Measurements from ENCODE around the gene POMGNT2.

POMGNT2 gene

GRCh38 chr3:43043793-43044192 is 62.1 kb downstream of the POMGNT2 start:
- DNase-seq (ENCODE audit: low read depth): no peak

GRCh38 chr3:43043071-43043766 is 62.7 kb downstream of the POMGNT2 start:
- DNase-seq (ENCODE audit: low read depth): no peak

DNA sequence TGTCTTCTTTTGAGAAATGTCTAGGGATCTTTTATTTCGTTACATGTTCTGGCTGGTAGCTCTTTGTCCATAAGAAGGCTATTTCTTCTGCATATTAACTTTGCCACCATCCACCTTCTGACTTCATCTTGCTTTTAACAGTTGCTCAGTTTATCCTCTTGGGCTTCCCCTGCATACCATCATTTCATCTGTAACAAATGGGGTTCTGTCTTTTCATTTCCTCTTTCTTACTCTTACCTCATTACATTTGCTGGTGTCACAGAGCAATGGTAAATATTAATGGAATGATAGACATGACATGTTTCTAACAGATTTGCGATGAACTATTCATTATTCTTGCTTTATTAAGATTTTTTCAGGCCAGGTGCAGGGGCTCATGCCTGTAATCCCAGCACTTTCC is 64.4 kb downstream of the POMGNT2 start:
- no peak for DNase-seq (ENCODE audit: low read depth)

DNA sequence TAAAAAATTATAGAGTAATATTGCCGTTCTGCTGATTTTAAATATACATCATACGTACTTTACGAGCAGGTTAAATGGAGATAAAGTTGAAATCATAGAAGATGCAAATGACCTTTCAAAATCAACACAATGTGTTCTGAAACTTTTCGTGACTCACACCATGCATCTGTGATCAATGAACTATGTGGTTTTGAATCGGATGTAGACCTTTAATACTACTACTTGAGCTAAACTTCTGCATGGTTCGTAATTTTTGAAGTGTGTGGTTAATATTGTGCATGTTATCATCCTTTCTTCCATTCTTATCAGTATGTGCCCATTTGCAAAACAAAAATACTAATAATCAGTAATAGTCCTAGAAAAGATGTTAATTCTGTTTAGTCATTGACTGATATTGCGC is 67.9 kb downstream of the POMGNT2 start:
- no peak for DNase-seq (ENCODE audit: low read depth)

- DNase-seq (ENCODE audit: low read depth): no peak
Observed at GRCh38 chr3:43036621-43037423, 69.1 kb downstream of the POMGNT2 start.

- DNase-seq (ENCODE audit: low read depth): no peak
Observed at GRCh38 chr3:43035801-43036365, 70.0 kb downstream of the POMGNT2 start.

GRCh38 chr3:43034911-43035310 is 71.0 kb downstream of the POMGNT2 start:
- DNase-seq (ENCODE audit: low read depth): no peak

DNA sequence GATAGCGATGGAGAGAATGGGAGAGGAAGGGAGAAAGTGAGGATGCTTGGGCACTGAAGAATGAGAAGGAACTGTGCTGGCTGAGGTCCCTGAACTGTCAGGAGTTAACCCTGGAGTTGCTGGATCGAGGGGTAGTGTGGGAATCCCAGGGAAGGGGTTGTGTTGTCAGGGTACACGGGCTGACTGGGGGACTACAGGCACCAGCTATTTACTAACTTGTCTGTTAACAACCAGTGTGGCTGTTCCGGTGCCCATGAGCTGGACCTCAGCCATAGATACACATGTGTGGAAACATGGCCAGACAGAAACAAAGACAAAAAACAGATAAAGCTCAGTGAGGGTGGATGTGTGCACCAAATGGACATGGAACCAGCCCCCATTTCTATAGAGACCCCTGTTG is 71.7 kb downstream of the POMGNT2 start:
- no peak for DNase-seq (ENCODE audit: low read depth)

GRCh38 chr3:43032646-43033628 is 72.9 kb downstream of the POMGNT2 start:
- DNase-seq (ENCODE audit: low read depth): no peak

DNA sequence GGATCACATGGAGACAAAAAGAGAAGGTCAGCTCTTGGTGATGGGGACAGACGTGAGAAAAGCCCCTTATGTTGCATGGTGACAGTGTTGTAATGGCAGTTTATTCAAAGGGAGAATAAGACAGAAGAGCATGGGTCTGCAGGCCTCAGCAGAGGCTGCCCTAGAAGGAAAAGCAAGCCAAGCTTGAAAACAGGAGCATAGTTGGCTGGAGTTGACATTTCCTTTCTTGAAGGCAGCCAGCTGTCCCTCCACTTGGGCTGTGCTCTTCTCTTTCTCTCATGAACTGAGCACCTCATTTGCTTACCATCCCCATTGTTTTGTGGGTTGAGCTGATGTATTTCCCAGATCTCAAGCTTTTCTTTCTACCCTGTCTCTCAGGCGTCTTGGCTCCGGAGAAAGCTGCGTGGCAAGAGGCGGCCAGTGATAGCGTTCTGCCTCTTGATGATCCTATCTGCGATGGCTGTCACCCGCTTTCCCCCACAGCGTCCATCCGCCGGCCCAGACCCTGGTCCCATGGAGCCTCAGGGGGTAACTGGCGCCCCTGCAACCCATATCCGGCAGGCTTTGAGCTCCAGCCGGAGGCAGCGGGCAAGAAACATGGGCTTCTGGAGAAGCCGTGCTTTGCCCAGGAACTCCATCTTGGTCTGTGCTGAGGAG is 73.9 kb downstream of the POMGNT2 start:
- DNase-seq (ENCODE audit: low read depth): no peak

DNA sequence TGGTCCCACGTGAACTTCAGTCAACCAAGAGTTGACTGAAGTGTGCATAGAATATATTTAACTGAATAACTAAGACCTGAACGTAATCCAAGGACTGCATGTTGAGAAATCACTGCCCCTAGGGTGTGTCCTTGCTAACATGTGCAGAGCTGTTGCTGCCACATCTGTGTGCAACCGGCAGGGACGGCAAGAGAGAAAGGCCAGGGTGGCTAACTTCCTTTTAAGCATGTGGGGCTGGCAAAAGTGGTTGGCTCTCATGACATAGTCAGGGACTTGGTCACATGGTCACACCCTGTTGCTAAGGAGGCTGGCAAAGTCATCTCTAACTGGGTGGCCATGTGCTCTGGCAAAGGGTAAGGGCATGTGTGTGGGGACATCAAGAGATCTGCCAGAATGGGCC is 74.4 kb downstream of the POMGNT2 start:
- no peak for DNase-seq (ENCODE audit: low read depth)

DNA sequence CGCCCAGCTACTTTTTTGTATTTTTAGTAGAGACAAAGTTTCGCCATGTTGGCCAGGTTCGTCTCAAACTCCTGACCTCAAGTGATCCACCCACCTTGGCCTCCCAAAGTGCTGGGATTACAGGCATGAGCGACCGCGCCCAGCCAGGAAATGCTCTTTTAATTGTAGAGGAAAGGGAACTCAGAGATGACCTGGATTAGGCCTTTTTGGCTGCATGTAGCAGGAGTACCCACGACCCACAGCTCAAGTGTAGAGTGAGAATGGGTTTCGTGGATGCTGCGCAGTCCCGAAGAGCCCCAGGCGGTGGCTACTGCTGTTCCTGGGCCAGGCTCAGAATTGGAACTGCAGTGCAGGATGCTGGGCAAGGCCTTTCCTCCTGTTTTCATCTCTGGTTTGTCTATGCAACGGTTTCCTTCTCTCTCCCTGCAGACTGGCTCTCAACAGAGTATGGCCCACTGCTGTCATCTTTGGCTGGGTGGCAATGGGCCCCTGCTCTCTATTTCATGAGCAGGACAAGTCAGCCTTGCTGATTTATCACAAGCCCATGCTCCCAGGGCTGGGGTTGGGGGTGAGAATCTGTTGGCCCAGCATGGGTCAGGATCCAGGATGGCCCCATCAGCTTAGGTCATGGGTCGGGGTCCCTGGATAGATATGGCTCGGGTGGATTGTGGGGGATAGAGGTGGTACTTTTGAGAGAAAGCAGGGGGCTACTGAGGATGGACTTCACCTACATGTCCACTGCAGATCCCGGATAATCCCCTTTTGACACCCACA is 75.5 kb downstream of the POMGNT2 start:
- no peak for DNase-seq (ENCODE audit: low read depth)
